ENCODE results near the gene POTEF. TPM values are rescaled to one million over a fixed set of nuclear protein-coding genes. Genes with fewer than 3 reads are reported as not detected.
"Not testable (repeated sequence)": the region's sequence is repeated elsewhere in the genome, so short reads cannot be mapped to it uniquely, and the experiment has no call there.

Gene POTEF
- total RNA-seq, 1 experiment from 2014 or later = not detected

- not testable (repeated sequence) for H3K4me2 ChIP-seq (ENCODE audit: low read depth, low read length, poor library complexity, severe bottlenecking); H3K27me3 ChIP-seq (ENCODE audit: low read length); H3K9ac ChIP-seq (ENCODE audit: low read length); H3K9me3 ChIP-seq (ENCODE audit: low read length); DNase-seq; H3K4me3 ChIP-seq (ENCODE audit: low read length); H4K20me1 ChIP-seq (ENCODE audit: insufficient read depth, low read depth, low read length); H3K9me2 ChIP-seq (replicated peaks; ENCODE audit: insufficient read depth, low read length); H3K27ac ChIP-seq (ENCODE audit: low read length); H2AFZ ChIP-seq (ENCODE audit: low read length); H3K36me3 ChIP-seq (ENCODE audit: insufficient read depth, low read length); H3K79me2 ChIP-seq (ENCODE audit: low read length)
- H3K4me1 ChIP-seq (ENCODE audit: low read length) = peaks cover 29% of the 10 kb centered on the region
These were observed 32.0 kb upstream of the POTEF start for GRCh38 chr2:130160838-130161705.

GRCh38 chr2:130160131-130160530, 31.1 kb upstream of the POTEF start:
- H3K9me2 ChIP-seq (replicated peaks; ENCODE audit: insufficient read depth, low read length) = no peaks in the 10 kb centered on the region
- no peaks in the 10 kb centered on the region for H3K79me2 ChIP-seq (ENCODE audit: low read length)
- H3K9ac ChIP-seq (ENCODE audit: low read length) = no peak overlapping the region
- H3K36me3 ChIP-seq (ENCODE audit: insufficient read depth, low read length) = 0 out of 2 replicates have a peak, but pooled peaks cover 4% of the 10 kb centered on the region
- no peaks in the 10 kb centered on the region for H4K20me1 ChIP-seq (ENCODE audit: insufficient read depth, low read depth, low read length)
- H3K27ac ChIP-seq (ENCODE audit: low read length) = no peak overlapping the region
- DNase-seq = no peak
- H3K4me1 ChIP-seq (ENCODE audit: low read length) = peaks cover 29% of the 10 kb centered on the region
- H2AFZ ChIP-seq (ENCODE audit: low read length) = no peak overlapping the region
- H3K4me3 ChIP-seq (ENCODE audit: low read length) = no peak overlapping the region
- H3K27me3 ChIP-seq (ENCODE audit: low read length) = no peaks in the 10 kb centered on the region
- no peak overlapping the region for H3K4me2 ChIP-seq (ENCODE audit: low read depth, low read length, poor library complexity, severe bottlenecking)
- H3K9me3 ChIP-seq (ENCODE audit: low read length) = no peaks in the 10 kb centered on the region

GRCh38 chr2:130159376-130159775, 30.4 kb upstream of the POTEF start:
- not testable (repeated sequence) for H3K79me2 ChIP-seq (ENCODE audit: low read length); H3K27me3 ChIP-seq (ENCODE audit: low read length); H3K4me3 ChIP-seq (ENCODE audit: low read length); H3K4me2 ChIP-seq (ENCODE audit: low read depth, low read length, poor library complexity, severe bottlenecking); H3K9me3 ChIP-seq (ENCODE audit: low read length); H3K9ac ChIP-seq (ENCODE audit: low read length); H3K27ac ChIP-seq (ENCODE audit: low read length); DNase-seq; H4K20me1 ChIP-seq (ENCODE audit: insufficient read depth, low read depth, low read length); H3K36me3 ChIP-seq (ENCODE audit: insufficient read depth, low read length); H3K9me2 ChIP-seq (replicated peaks; ENCODE audit: insufficient read depth, low read length); H2AFZ ChIP-seq (ENCODE audit: low read length)
- peaks cover 29% of the 10 kb centered on the region for H3K4me1 ChIP-seq (ENCODE audit: low read length)

DNA sequence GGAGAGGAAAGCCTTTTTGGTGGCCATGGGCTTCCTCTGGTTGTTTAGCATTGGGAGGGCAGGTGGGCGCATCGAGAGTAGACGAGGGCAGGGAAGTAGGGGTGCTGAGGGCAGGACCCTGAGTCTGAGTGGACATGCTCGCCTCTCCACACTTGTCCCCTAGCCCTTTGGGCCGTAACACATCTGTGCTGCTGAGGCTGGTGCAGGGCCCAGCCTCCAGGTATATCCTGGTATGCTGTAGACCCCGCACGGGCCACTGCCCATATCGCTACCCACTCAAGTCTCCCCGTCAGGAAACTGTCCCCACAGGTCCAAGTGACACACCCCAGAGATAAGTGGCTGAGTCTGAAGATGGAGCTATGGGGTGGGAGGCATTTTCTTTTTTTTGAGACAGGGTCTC, 29.6 kb upstream of the POTEF start:
- Histone ChIP-seq H4K20me1 (ENCODE audit: insufficient read depth, low read depth, low read length) (no peaks in the 10 kb centered on the region), H3K27me3 (ENCODE audit: low read length) (no peaks in the 10 kb centered on the region), H3K4me1 (ENCODE audit: low read length) (peaks cover 29% of the 10 kb centered on the region), H3K9me3 (ENCODE audit: low read length) (no peaks in the 10 kb centered on the region), H3K9me2 (replicated peaks; ENCODE audit: insufficient read depth, low read length) (no peaks in the 10 kb centered on the region), H3K36me3 (ENCODE audit: insufficient read depth, low read length) (no peaks in the 10 kb centered on the region), H3K27ac (ENCODE audit: low read length) (peak overlapping the region; percentile 95), H3K79me2 (ENCODE audit: low read length) (no peaks in the 10 kb centered on the region), H3K9ac (ENCODE audit: low read length) (no peak overlapping the region), H3K4me3 (ENCODE audit: low read length) (peak overlapping the region; percentile 10; the same call in 1 of the 2 replicates), H3K4me2 (ENCODE audit: low read depth, low read length, poor library complexity, severe bottlenecking) (peak overlapping the region; percentile 37), H2AFZ (ENCODE audit: low read length) (no peak overlapping the region)
- no peak for DNase-seq

- Histone ChIP-seq H3K4me3 (ENCODE audit: low read length) (peak overlapping the region; percentile 10; the same call in 1 of the 2 replicates), H3K4me2 (ENCODE audit: low read depth, low read length, poor library complexity, severe bottlenecking) (peak overlapping the region; percentile 37), H3K4me1 (ENCODE audit: low read length) (peaks cover 29% of the 10 kb centered on the region), H3K9ac (ENCODE audit: low read length) (peak overlapping the region; percentile 50; the same call in 1 of the 2 replicates), H3K27ac (ENCODE audit: low read length) (peak overlapping the region; percentile 95)
- H3K36me3 ChIP-seq (ENCODE audit: insufficient read depth, low read length); H3K9me3 ChIP-seq (ENCODE audit: low read length); H3K79me2 ChIP-seq (ENCODE audit: low read length); H3K9me2 ChIP-seq (replicated peaks; ENCODE audit: insufficient read depth, low read length); H4K20me1 ChIP-seq (ENCODE audit: insufficient read depth, low read depth, low read length); H3K27me3 ChIP-seq (ENCODE audit: low read length); H2AFZ ChIP-seq (ENCODE audit: low read length): not testable (repeated sequence)
- peak; percentile 78 for DNase-seq
These were observed 28.9 kb upstream of the POTEF start for GRCh38 chr2:130157825-130158514.

- not testable (repeated sequence) for H3K4me3 ChIP-seq (ENCODE audit: low read length); H4K20me1 ChIP-seq (ENCODE audit: insufficient read depth, low read depth, low read length); H3K27me3 ChIP-seq (ENCODE audit: low read length); H2AFZ ChIP-seq (ENCODE audit: low read length); H3K9me2 ChIP-seq (replicated peaks; ENCODE audit: insufficient read depth, low read length); H3K79me2 ChIP-seq (ENCODE audit: low read length); H3K9me3 ChIP-seq (ENCODE audit: low read length); H3K36me3 ChIP-seq (ENCODE audit: insufficient read depth, low read length)
- Histone ChIP-seq H3K9ac (ENCODE audit: low read length) (peak overlapping the region; percentile 50; the same call in 1 of the 2 replicates), H3K4me1 (ENCODE audit: low read length) (peaks cover 29% of the 10 kb centered on the region), H3K4me2 (ENCODE audit: low read depth, low read length, poor library complexity, severe bottlenecking) (peak overlapping the region; percentile 37), H3K27ac (ENCODE audit: low read length) (peak overlapping the region; percentile 95)
- peak; percentile 80 for DNase-seq
These were observed 28.3 kb upstream of the POTEF start for GRCh38 chr2:130157354-130157753.

DNA sequence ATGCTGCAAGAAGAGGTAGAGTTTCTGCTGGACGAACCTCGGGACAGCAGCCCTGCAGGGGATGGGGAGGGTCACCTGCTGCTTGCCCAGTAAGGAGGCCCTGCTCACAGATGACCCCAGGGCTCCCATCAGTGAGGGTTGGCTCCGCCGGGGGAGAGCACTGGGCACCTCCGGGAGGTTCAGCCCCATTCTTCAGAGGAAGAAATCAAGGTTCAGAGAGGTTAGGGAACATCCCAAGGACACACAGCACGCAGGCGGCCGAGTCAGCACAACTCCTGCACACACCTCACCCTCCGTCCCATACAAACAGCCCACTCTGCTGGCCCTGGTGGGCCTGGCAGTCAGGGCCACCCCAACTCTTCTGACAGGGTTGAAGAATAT, 27.6 kb upstream of the POTEF start:
- H3K4me1 ChIP-seq (ENCODE audit: low read length) = peaks cover 29% of the 10 kb centered on the region
- H3K9ac ChIP-seq (ENCODE audit: low read length) = peak overlapping the region; percentile 39; the same call in 1 of the 2 replicates
- no peak overlapping the region for H3K4me2 ChIP-seq (ENCODE audit: low read depth, low read length, poor library complexity, severe bottlenecking)
- H4K20me1 ChIP-seq (ENCODE audit: insufficient read depth, low read depth, low read length) = no peaks in the 10 kb centered on the region
- no peaks in the 10 kb centered on the region for H3K9me2 ChIP-seq (replicated peaks; ENCODE audit: insufficient read depth, low read length)
- no peak for DNase-seq
- peak overlapping the region; percentile 95 for H3K27ac ChIP-seq (ENCODE audit: low read length)
- no peak overlapping the region for H3K4me3 ChIP-seq (ENCODE audit: low read length)
- H3K79me2 ChIP-seq (ENCODE audit: low read length) = no peaks in the 10 kb centered on the region
- no peaks in the 10 kb centered on the region for H3K36me3 ChIP-seq (ENCODE audit: insufficient read depth, low read length)
- H3K27me3 ChIP-seq (ENCODE audit: low read length) = no peaks in the 10 kb centered on the region
- H2AFZ ChIP-seq (ENCODE audit: low read length) = no peak overlapping the region
- no peaks in the 10 kb centered on the region for H3K9me3 ChIP-seq (ENCODE audit: low read length)

- H3K4me2 ChIP-seq (ENCODE audit: low read depth, low read length, poor library complexity, severe bottlenecking); H3K79me2 ChIP-seq (ENCODE audit: low read length); H3K4me3 ChIP-seq (ENCODE audit: low read length); H3K9me2 ChIP-seq (replicated peaks; ENCODE audit: insufficient read depth, low read length); H3K9me3 ChIP-seq (ENCODE audit: low read length); H4K20me1 ChIP-seq (ENCODE audit: insufficient read depth, low read depth, low read length); H3K36me3 ChIP-seq (ENCODE audit: insufficient read depth, low read length); H3K27me3 ChIP-seq (ENCODE audit: low read length); H2AFZ ChIP-seq (ENCODE audit: low read length); H3K9ac ChIP-seq (ENCODE audit: low read length): not testable (repeated sequence)
- Histone ChIP-seq H3K4me1 (ENCODE audit: low read length) (peaks cover 29% of the 10 kb centered on the region), H3K27ac (ENCODE audit: low read length) (peak overlapping the region; percentile 95)
- peak; percentile 85 for DNase-seq
These were observed 27.1 kb upstream of the POTEF start for GRCh38 chr2:130155956-130156623.
